Muscle of back (tissue), 13 donors: ENCODE data around the gene STARD9. TPM values are rescaled to one million over a fixed set of nuclear protein-coding genes. Genes with fewer than 3 reads are reported as not detected.
"Not testable (repeated sequence)": the region's sequence is repeated elsewhere in the genome, so short reads cannot be mapped to it uniquely, and the experiment has no call there.

Source experiments
- DNase-seq, 3 donors: peaks; one replicate each; pipeline versions ENCODE4 v3.0.0 to v3.0.0-alpha.2; 2013
- long read RNA-seq, 9 donors: transcript quantifications; one replicate each; lab custom pipeline, GENCODE V29; 2026
- polyA plus RNA-seq, 10 donors: library from polyadenylated mRNA; unstranded; fragments of 120-200 nt; gene quantifications; one replicate each; pipeline ENCODE4 v1.2.1, GENCODE V29; 2013; ENCODE audit not compliant: insufficient read length in 10 of 10

STARD9 gene
- polyA plus RNA-seq = 10 to 100 TPM; 11.6 to 27.8 (median 15.4) TPM
- long read RNA-seq, donor 1, partial matches to known transcripts = 0 of 1 reads
- long read RNA-seq, donor 1, other reads (novel, unspliced or antisense) = 0 of 1 reads
- long read RNA-seq, donor 2 = 0 reads
- long read RNA-seq, donor 3 = 0 reads
- long read RNA-seq, donor 4 = 0 reads
- long read RNA-seq, donor 5 = 0 reads
- long read RNA-seq, donor 6, partial matches to known transcripts = 0 of 1 reads
- long read RNA-seq, donor 6, other reads (novel, unspliced or antisense) = 0 of 1 reads
- long read RNA-seq, donor 7 = 0 reads
- long read RNA-seq, donor 8 = 0 reads
- long read RNA-seq, donor 9 = 0 reads

DNA sequence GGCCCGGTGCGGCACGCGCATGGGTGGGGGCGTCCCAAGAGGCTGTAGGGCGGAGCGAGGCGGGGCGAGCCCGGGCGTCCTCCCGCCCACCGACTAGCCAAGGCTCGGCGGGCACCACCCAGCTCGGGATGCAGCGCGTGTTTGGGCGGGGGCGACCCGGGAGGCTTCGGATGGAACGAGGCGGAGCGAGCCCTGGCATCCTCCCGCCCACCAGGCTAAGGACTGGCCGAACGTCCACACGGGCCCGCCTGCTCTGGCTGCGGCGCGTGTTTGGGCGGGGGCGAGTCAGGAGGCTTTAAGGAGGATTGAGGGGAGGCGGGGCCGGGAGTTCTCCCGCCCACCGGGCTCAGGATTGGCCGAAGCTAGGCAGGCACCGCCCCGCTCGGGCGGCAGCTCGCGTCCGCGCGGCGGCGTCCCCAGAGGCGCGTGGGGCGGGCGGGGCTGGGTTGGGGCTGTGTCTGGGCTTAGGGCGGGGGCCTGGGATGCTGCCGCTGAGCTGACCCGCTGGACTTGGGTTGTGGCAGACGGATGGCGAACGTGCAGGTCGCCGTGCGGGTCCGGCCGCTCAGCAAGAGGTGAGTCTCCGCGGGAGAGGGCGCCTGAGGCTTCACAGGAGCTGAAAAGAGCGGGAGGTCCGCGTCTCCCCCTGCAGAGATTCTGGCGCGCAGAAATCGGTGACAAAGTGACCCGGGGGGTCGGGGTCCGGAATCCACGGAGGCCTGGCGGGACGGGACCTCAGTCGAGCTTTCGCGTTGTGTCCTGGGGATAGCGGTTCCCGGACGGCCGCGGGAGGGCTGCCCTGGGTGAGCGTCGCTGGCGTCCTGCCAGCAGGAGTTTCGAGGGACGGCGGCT is at the start of gene STARD9:
STARD9 (plus strand) TSS at position 419 of the 852 bp plus-strand sequence; CDS start at position 529, 110 bp downstream.
- DNase-seq = peak; percentile 99 to 100 (median 99)

DNA sequence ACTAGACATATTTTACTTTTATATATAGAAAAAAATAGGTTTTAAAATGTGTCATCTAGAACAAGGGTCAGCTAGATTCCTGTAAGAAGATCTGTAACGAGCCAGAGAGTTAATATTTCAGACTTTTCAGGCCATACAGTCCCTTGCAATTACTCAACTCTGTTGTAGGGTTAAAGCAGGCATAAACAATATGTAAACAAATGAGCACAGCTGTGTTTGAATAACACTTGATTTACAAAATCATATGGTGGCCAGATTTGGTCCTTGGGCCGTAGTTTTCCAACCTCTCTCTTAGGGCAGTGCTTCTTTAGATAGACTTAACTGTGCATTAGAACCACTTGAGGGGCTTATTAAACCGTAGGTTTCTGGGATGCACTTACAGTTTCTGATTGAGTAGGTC is 46.4 kb upstream of the STARD9 start:
- DNase-seq = no peak

DNA sequence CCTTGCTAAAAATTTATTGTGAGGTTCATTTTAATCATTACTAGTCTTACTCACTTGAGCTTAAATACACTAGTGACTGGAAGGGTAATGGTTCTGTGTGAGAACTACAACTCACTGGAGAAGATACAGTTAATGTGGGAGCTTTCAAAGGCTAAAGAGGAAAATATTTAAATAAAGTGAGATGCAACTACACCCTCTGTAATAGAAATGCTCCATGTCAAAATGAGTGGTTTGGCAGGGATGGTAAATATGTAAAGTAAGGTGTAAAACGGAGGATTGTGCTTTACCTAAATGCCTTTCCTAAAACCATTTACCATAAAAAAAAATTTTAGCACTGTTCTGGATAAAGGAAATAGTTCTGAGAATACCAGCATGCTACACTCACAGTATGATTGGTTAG is 42.2 kb upstream of the STARD9 start:
- DNase-seq = no peak

DNA sequence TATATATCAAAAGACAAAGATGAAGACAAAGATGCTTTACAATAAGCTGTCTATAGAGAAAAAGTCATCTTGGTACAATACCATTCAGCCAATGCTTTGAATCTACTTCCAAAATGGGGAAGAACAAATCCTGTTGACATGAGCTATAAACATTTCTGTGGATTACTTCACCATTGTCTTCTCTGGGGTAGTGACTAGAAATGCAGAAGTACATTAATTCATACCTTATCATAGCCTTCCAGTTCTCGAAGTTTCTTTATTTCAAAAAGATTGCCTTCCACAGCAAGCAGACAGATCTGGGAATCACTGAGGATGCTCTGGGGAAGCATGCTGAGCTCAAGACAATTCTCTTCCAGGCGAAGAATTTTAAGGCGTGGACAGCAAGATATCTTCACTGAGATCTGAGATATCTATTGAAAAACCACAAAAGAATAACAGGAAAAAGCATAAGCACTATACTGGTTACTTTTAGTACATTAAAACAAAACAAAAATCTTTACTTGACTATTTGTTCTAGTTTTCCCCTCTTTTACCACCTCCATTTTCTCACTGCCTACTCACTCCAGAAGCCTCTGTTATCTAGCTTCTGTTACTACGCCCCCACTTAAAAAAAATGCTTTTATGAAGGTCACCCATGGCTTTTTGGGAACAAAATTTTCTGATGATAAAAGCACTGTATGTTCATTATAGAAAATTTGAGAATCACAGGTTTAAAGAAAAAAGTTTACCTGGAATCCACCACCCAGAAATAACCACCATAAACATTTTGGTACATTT is 30.4 kb upstream of the STARD9 start:
- DNase-seq = no peak

- no peak for DNase-seq
These were observed 27.5 kb upstream of the STARD9 start for GRCh38 chr15:42547918-42548248.

DNA sequence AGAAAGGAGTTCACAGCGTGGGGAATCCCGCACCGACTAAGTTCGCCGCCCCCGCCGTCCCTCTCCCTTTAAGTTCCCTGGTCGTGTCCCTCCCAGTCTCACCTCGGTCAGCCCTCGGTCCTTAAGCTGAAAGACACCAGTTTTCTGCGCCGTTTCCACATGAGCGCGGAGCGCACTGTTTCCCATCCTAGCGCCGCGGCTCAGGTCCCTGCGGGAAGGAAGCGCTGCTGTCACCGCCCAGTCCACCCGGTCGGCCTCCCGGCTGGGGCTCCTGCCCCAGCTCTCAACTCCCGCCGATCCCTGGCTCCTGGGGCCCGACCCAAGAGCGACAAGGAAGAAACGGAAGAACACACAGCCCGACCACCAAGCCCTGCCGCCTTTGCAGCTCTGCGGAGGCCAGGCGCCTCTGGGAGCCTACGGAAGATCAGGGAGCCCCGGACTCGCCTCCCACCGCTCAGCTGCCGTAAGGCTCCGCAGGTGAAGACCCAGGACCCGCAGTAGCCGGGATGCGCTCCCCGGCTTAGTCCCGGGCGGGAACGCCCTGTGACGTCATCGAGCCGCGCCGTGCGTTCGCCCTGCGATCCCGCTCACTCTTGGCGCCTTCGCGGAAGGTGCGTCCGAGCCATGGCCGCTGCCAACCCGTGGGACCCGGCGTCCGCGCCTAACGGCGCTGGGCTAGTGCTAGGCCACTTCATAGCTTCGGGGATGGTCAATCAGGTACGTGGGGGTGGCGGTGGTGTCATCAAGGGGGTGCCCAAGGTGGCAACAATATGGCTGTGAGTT is 27.0 kb upstream of the STARD9 start, which contains the start of the genes HAUS2 and LRRC57:
HAUS2 (plus strand) TSS at position 590 of the 783 bp plus-strand sequence; CDS start at position 625, 35 bp downstream.
LRRC57 (minus strand) TSS at position 545 of the 783 bp plus-strand sequence; CDS start at position 186, 359 bp downstream.
- peak; percentile 82 to 96 (median 92) for DNase-seq

- DNase-seq = peak in 1 of 3 donors; percentile 27
These were observed 26.3 kb upstream of the STARD9 start for GRCh38 chr15:42549032-42549491.

DNA sequence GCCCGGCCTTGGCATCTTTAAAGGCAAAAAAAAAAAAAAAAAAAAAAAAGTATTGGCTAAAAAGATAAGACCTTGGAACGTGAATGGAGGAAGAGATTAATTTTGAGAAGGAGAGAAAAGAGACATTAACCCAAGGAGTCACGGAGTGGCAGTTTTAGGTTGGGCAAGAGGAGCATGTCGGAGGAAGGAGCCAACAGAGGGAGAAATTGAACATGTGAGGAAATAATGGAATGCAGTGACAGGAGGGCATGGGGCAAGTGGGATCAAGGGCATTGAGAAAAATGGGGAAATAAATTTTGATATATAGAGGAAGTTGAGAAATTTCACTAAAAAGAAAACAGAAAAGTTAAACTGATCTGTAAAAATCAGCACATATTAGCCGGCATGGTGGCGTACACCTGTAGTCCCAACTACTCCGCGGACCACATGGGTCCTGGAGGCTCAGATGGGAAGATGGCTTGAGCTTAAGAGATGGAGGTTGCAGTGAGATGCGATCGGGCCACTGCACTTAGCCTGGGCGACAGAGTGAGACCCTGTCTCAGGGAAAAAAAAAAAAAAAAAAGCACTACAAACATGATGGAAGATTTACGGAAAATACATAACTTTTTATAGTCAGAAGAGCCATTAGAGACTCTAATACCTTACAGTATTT is 25.5 kb upstream of the STARD9 start:
- DNase-seq = peak in 1 of 3 donors; percentile 7

DNA sequence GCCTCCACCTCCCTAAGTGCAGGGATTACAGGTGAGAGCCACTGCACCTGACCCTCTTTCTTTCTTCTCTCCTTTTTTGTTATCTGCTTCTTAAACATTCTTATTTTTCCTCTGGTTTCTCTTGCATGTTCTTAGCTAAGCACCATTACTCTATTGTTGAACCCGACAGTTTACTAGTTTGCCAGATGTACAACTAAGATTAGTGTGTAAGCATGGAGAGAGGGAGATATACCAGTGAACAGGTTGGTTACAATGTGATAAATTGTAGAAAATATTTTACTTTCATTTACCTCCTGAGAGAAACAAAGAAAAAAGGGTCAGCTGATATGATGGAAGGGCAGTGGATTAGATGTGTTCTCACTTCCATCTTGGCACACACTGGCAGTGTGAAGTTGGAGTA is 21.9 kb upstream of the STARD9 start:
- no peak for DNase-seq

DNA sequence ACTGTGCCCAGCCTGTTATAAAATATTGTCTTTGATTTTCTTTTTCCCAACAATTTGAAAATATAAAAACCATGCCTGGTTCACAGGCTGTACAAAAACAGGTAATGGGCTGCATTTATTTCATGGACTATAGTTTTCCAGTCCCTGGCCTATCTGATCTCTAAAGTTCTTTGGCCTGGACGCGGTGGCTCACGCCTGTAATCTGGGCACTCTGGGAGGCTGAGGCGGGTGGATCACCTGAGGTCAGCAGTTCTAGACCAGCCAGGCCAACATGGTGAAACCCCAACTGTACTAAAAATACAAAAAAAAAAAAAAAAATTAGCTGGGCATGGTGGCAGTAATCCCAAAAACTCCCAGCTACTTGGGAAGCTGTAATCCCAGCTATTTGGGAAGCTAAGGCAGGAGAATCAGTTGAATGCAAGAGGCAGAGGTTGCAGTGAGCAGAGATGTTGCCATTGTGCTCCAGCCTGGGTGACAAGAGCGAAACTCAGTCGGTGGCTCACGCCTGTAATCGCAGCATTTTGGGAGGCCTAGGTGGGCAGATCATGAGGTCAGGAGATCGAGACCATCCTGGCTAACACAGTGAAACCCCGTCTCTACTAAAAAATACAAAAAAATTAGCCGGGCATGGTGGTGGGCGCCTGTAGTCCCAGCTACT is 18.7 kb upstream of the STARD9 start:
- DNase-seq = not testable (repeated sequence)

DNA sequence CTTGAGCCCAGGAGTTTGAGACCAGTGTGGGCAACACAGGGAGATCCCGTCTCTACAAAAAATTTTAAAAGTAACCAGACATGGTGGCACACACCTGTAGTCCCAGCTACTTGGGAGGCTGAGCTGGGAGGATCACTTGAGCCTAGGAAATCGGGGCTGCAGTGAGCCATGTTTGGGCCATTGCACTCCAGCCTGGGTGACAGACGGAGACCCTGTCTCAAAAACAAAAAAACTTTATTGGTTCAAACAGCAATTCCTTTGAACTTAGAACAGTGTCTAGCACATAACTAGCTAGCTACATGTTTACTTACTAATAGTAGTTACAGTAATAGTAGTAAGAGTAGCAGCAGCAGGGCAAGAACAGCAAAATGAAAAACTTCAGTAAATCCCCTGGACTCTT is 16.7 kb upstream of the STARD9 start:
- no peak for DNase-seq

GRCh38 chr15:42576040-42576594 is 711 bp downstream of the STARD9 start:
- DNase-seq = no peak

- DNase-seq = no peak
These were observed 1.4 kb downstream of the STARD9 start for GRCh38 chr15:42576776-42577175.

DNA sequence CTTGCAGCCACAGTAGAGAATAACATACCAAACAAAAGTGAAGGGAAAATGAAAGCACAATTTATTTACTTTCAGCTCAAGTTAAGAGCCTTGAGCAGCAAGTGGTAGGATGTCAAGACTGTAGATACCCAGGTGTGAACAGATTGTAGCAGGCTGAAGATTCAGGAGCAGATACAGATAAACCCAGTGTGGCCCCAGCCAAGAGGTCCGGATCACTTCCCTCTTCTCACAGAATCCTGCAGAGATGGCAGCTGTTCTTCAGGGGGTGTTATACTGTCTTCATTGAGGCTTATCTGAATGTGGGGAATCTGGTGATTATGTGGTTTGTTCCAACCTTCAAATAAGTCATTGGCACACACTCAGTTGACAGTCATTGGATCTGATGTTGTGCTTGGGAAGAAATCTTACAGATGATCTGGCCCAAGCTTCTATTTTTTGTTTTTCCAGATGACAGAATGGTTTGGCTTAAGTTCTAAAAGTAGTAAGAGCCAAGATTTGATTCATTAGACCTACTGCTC is 2.2 kb downstream of the STARD9 start:
- peak; percentile 62 to 81 (median 66) for DNase-seq

DNA sequence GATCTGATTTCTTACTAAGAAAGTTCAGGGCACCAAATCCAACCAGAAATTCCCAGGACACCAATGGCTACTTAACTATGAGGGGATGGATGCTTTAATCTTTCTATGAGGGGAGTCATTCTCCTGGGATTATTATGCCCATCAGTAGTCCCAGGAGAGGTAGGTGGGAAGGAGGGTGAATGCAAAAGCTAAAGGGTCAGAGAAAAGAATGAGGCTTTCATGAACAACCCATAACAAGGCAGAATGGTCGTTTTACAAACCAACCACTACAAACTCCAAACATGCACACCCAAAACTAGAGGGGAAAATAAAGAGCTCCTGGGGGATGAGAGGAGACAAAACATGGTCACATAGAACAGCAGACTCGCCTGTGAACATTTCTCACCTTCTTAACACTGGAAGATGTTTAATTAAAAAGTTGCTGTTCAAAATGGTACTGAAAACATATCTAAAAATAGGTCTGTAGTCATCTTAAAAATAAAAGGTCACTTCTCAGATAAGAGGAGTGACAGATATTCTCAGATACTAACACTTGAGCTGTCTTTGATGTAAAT is 3.7 kb downstream of the STARD9 start:
- no peak for DNase-seq

GRCh38 chr15:42581272-42581730 is 5.9 kb downstream of the STARD9 start:
- DNase-seq = peak; percentile 82 to 95 (median 85)

DNA sequence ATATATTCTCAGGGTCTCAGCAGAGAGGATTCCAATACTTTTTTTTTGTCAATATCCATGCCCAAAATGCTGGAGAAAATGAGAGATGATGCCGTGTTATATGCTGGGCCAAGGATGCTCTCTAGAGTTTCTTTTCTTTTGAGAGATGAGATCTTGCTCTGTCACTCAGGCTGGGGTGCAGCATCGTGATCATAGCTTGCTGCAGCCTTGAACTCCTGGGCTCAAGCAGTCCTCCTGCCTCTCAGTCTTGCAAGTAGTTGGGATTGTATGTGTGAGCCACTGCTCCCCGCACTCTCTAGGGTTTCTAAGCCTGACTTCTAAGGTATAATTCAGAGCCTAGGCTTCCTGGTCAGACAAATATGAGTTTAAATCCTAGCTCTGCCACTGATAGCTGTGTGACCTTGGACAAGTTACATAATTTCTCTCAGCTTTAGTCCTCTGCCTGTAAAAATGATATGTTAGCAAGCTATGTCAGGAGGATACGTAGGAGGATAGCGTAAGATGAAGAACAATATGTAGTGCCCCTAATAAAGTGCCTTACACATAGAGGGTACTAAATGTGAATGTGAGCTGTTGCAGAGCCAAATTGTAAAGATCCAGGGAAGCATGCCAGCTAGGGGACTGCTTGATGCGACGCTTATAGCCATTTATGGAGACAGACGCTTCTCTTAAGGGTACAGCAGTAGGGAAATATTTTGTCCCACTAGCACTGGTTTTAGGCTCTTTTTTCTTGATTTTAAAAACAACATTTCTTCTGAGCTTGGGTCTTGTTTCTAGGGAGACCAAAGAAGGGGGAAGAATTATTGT is 7.4 kb downstream of the STARD9 start:
- DNase-seq = no peak
